Measurements from ENCODE around the gene FURIN. TPM values are rescaled to one million over a fixed set of nuclear protein-coding genes. Genes with fewer than 3 reads are reported as not detected.

FURIN gene
- total RNA-seq, 1 experiment from 2014 or later: 35.1 TPM

DNA sequence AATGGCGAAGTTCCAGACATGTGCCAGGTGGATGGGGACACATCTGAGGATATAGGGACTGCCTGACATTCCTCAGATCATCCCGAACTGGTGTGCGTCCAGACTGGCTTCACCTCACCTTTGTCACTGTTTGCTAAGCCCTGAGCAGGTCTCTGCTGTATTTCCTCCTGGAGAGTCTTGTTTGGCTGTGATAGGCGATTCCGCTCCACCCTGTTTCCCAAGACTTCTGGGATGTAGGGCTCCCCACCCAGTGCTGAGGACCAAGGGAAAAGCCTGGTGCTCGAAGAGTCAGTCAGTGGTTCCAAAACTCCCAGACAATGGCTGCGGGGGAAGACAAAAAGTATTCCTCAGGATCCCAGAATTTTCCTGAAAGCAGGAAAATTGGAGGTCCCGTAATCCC lies 11.1 kb upstream of the FURIN start:
- no peak overlapping the region for H2BK120ac ChIP-seq (ENCODE audit: low read depth, low read length, poor library complexity, severe bottlenecking)
- H3K56ac ChIP-seq (ENCODE audit: insufficient read length, low read depth, low read length): no peak overlapping the region
- no peak overlapping the region for H3K18ac ChIP-seq (ENCODE audit: insufficient read length, low read depth, low read length)
- no peaks in the 10 kb centered on the region for H3K27me3 Mint-ChIP-seq (ENCODE audit: low read depth)
- no peak overlapping the region; a peak in 1 of 7 replicates for H3K27ac Mint-ChIP-seq
- no peak overlapping the region for H3K23ac ChIP-seq (ENCODE audit: insufficient read length, low read depth, low read length)
- no peaks in the 10 kb centered on the region for H3K36me3 Mint-ChIP-seq (ENCODE audit: insufficient read depth in 1 of 3, low read depth in 3 of 3)
- H2BK12ac ChIP-seq (ENCODE audit: insufficient read length, low read depth, low read length): no peak overlapping the region
- no CpG with 5 or more reads among the region's 8 CpGs for WGBS (ENCODE audit: extremely low coverage, insufficient read length, low lambda C conversion rate)
- H3K4me1 ChIP-seq (ENCODE audit: insufficient read depth, low read length): peaks cover 2% of the 10 kb centered on the region; the same call in 1 of the 2 replicates
- no peak overlapping the region for H3T11ph ChIP-seq (ENCODE audit: low read length)
- H4K8ac ChIP-seq (replicated peaks; ENCODE audit: insufficient read length, low read depth, low read length): no peak overlapping the region
- no peaks in the 10 kb centered on the region; a peak in 1 of 5 replicates for H3K9me3 Mint-ChIP-seq
- H3K79me1 ChIP-seq (ENCODE audit: insufficient read depth, low read depth, low read length, poor library complexity, severe bottlenecking): no peaks in the 10 kb centered on the region
- H4K20me1 ChIP-seq (ENCODE audit: control insufficient read depth, insufficient read depth, insufficient read length): no peaks in the 10 kb centered on the region
- H2BK5ac ChIP-seq (ENCODE audit: insufficient read length, low read length): no peak overlapping the region
- peaks cover 8 to 9% of the 10 kb centered on the region in 2 experiments for H3K4me1 Mint-ChIP-seq
- H3K14ac ChIP-seq (ENCODE audit: insufficient read depth, low read length): no peak overlapping the region
- no peak overlapping the region for H3K4me2 ChIP-seq (ENCODE audit: insufficient read depth, insufficient read length, low read length)
- H2AFZ ChIP-seq (ENCODE audit: low read length): no peak overlapping the region
- no peak overlapping the region for H2BK20ac ChIP-seq (ENCODE audit: low read depth, low read length, poor library complexity, severe bottlenecking)
- no peak for DNase-seq
- H2AK5ac ChIP-seq (ENCODE audit: insufficient read length, low read length): no peak overlapping the region
- no peak overlapping the region for H4K5ac ChIP-seq (ENCODE audit: insufficient read length, low read depth, low read length)
- H3K27ac ChIP-seq (ENCODE audit: insufficient read length, low read depth, low read length): no peak overlapping the region
- H3K9ac ChIP-seq (ENCODE audit: extremely low read depth, insufficient read length, low read length): no peak overlapping the region
- no peaks in the 10 kb centered on the region for H3K27me3 ChIP-seq (ENCODE audit: insufficient read depth, low read length)
- H3K79me2 ChIP-seq (ENCODE audit: insufficient read depth, low read length): no peaks in the 10 kb centered on the region
- H3K4me3 Mint-ChIP-seq: no peak overlapping the region
- H2BK15ac ChIP-seq (ENCODE audit: low read depth, low read length): no peak overlapping the region
- TF ChIP-seq, protein P1, sequence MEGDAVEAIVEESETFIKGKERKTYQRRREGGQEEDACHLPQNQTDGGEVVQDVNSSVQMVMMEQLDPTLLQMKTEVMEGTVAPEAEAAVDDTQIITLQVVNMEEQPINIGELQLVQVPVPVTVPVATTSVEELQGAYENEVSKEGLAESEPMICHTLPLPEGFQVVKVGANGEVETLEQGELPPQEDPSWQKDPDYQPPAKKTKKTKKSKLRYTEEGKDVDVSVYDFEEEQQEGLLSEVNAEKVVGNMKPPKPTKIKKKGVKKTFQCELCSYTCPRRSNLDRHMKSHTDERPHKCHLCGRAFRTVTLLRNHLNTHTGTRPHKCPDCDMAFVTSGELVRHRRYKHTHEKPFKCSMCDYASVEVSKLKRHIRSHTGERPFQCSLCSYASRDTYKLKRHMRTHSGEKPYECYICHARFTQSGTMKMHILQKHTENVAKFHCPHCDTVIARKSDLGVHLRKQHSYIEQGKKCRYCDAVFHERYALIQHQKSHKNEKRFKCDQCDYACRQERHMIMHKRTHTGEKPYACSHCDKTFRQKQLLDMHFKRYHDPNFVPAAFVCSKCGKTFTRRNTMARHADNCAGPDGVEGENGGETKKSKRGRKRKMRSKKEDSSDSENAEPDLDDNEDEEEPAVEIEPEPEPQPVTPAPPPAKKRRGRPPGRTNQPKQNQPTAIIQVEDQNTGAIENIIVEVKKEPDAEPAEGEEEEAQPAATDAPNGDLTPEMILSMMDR (conservative IDR thresholded peaks at IDR 0.05): no peak
- no peaks in the 10 kb centered on the region for H3K9me3 ChIP-seq (ENCODE audit: control insufficient read depth, low read depth, low read length)
- no peak overlapping the region for H3K4ac ChIP-seq (ENCODE audit: low read depth, low read length)
- H4K91ac ChIP-seq (ENCODE audit: insufficient read length, low read depth, low read length): no peak overlapping the region
- H3K23me2 ChIP-seq (ENCODE audit: insufficient read length, low read depth, low read length, poor library complexity, severe bottlenecking): no peaks in the 10 kb centered on the region
